PFSK-1 (cell line): ENCODE results near the gene OR51L1.

Experiments used
- POLR2AphosphoS5 ChIP-seq: IDR thresholded peaks from 2 replicates; pipeline ENCODE4 v1.6.1; 2012; ENCODE audit warnings: low read depth, mild to moderate bottlenecking, control low read depth, low read length, moderate library complexity
- REST ChIP-seq, 2 experiments: IDR thresholded peaks; 2 replicates each; pipeline versions ENCODE4 v1.6.1 to v1.8.0; 2011 to 2012; ENCODE audit warnings: low read depth in 2 of 2, low read length in 2 of 2, control low read depth in 1 of 2, inconsistent platforms in 1 of 2, mild to moderate bottlenecking in 1 of 2, moderate library complexity in 1 of 2; ENCODE audit not compliant: insufficient read depth in 1 of 2
- TAF1 ChIP-seq: IDR thresholded peaks from 2 replicates; pipeline ENCODE4 v1.6.1; 2012; ENCODE audit warnings: low read length, control low read depth, borderline replicate concordance; ENCODE audit not compliant: insufficient read depth

- TF ChIP-seq REST (IDR thresholded peaks at IDR 0.05; ENCODE audit: insufficient read depth in 1 of 2, low read depth in 2 of 2, low read length in 2 of 2) (no peak), POLR2AphosphoS5 (no peak), TAF1 (no peak)
Measured at GRCh38 chr11:4983841-4984240, 10.8 kb upstream of the OR51L1 start.
